Activated CD8-positive, alpha-beta T cell treated with anti-CD3 and anti-CD28 coated beads for 36 hours (primary cell): ENCODE measurements around the gene SLC35A3. TPM values are rescaled to one million over a fixed set of nuclear protein-coding genes. Genes with fewer than 3 reads are reported as not detected.
A peak's percentile ranks its signal among the peaks of the same experiment; 100 is the strongest.

ENCODE experiments used
- ATAC-seq: fragments of 200-7000 bp; cut with Tn5 transposase; one replicate; pipeline ENCODE4 v1.10.0; 2021; ENCODE audit warnings: mild to moderate bottlenecking, moderate library complexity
- CTCF ChIA-PET: fragments of 350-600 bp; sonication (Branson Sonifier 250); formaldehyde crosslinking; loops from one replicate; lab custom pipeline; 2021; ENCODE audit warnings: antibody characterized with exemption; lab: Charles Lee
- POLR2A ChIA-PET: fragments of 350-600 bp; sonication (Branson Sonifier 250); formaldehyde crosslinking; loops from one replicate; lab custom pipeline; 2021; ENCODE audit warnings: antibody characterized with exemption; lab: Charles Lee
- DNase-seq: peaks from one replicate; pipeline ENCODE4 v3.0.0-alpha.2; 2020
- H3K27ac Mint-ChIP-seq: one replicate; pipeline ENCODE4 v1.8.0; 2021; ENCODE audit warnings: mild to moderate bottlenecking, mixed read lengths
- H3K27me3 Mint-ChIP-seq: one replicate; pipeline ENCODE4 v1.8.0; 2021; ENCODE audit warnings: mixed read lengths
- H3K36me3 Mint-ChIP-seq: one replicate; pipeline ENCODE4 v1.8.0; 2021; ENCODE audit warnings: low read depth, mixed read lengths
- H3K4me1 Mint-ChIP-seq: one replicate; pipeline ENCODE4 v1.8.0; 2021; ENCODE audit warnings: low read depth, mixed read lengths
- H3K4me3 Mint-ChIP-seq: one replicate; pipeline ENCODE4 v1.8.0; 2021; ENCODE audit warnings: mild to moderate bottlenecking, moderate library complexity, mixed read lengths
- H3K9me3 Mint-ChIP-seq: one replicate; pipeline ENCODE4 v1.8.0; 2021; ENCODE audit warnings: mixed read lengths
- intact Hi-C: fragments of 100-400 bp; cut with micrococcal nuclease; formaldehyde crosslinking; loops from one replicate; pipeline ENCODE4 v1.10.0; 2022
- total RNA-seq, 2 experiments: library from RNA; stranded (reverse); gene quantifications; one replicate each; pipeline ENCODE4 v1.2.3, GENCODE V29; 2021
- TF ChIP-seq, protein P1 (sequence below): fragments of 200-600 bp; IDR thresholded peaks from one replicate; pipeline ENCODE4 v1.8.0; 2022; ENCODE audit warnings: antibody characterized with exemption, mild to moderate bottlenecking

SLC35A3 gene
- total RNA-seq, 2 experiments from 2014 or later = 17.5 to 19.3 TPM

DNA sequence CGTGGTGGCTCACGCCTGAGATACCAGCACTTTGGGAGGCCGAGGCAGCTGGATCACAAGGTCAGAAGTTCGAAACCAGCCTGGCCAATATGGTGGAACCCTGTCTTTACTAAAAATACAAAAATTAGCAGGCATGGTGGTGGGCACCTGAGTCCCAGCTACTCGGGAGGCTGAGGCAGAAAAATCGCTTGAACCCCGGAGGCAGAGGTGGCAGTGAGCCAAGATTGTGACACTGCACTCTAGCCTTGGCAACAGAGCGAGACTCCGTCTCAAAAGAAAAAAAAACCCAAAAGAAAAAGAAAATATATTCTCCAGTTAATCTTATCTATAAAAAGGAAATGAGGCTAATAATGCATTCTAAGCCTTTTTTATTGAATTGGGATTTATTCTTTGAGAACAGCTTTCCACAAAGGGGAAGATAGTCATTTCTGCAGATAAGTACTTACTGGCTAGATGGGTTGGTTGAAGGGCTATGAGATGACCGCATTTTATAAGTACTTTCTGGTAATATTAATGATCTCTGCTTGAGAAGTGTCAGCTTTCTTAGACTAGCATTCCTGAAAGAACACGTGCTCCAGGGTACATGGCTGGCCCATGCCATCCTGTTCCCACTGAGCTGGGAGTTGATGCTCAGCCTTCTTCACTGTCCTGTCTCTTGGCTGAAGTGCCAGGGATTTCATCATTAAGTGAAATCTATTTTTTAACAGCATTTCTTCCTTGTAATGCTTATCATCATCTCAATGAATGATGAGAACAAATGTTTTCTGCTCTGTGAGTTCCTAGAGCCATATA is 105.0 kb downstream of the SLC35A3 start:
- CTCF ChIA-PET = interaction anchor here (0.6 to 1.2 kb wide), 2 partner anchors 8 to 393 kb away, joined by 3 read pairs; no protein-coding TSS in a partner anchor
- TF ChIP-seq, protein P1, sequence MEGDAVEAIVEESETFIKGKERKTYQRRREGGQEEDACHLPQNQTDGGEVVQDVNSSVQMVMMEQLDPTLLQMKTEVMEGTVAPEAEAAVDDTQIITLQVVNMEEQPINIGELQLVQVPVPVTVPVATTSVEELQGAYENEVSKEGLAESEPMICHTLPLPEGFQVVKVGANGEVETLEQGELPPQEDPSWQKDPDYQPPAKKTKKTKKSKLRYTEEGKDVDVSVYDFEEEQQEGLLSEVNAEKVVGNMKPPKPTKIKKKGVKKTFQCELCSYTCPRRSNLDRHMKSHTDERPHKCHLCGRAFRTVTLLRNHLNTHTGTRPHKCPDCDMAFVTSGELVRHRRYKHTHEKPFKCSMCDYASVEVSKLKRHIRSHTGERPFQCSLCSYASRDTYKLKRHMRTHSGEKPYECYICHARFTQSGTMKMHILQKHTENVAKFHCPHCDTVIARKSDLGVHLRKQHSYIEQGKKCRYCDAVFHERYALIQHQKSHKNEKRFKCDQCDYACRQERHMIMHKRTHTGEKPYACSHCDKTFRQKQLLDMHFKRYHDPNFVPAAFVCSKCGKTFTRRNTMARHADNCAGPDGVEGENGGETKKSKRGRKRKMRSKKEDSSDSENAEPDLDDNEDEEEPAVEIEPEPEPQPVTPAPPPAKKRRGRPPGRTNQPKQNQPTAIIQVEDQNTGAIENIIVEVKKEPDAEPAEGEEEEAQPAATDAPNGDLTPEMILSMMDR = no peak
- intact Hi-C loops = no loop called here
- Mint-ChIP-seq H3K4me3 (no peak overlapping the region), H3K4me1 (peaks cover 21% of the 10 kb centered on the region), H3K9me3 (no peaks in the 10 kb centered on the region), H3K27me3 (no peaks in the 10 kb centered on the region), H3K27ac (no peak overlapping the region), H3K36me3 (peaks cover 57% of the 10 kb centered on the region)
- no peak for ATAC-seq
- DNase-seq = no peak
- POLR2A ChIA-PET = interaction anchor here (1.3 to 1.7 kb wide), 2 partner anchors 18 to 37 kb away, joined by 3 to 4 read pairs; a partner anchor contains a TSS

DNA sequence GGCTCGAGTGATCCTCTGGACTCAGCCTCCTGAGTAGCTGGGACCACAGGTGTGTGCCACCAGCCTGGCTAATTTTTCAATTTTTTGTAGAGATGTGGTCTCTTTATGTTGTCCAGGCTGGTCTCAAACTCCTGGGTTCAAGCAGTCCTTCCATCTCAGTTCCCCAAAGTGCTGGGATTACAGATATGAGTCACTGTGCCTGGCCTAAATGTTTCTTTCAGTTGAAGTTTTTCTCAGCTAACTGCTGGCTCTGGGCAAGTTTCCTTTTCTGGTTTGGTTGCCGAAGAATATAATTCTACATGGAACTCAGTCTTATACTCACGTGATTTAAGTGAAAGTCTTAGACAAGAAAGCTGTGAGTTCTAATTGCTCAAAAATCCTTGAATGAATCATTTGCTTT is 106.0 kb downstream of the SLC35A3 start:
- Mint-ChIP-seq H3K9me3 (no peaks in the 10 kb centered on the region), H3K36me3 (peaks cover 48% of the 10 kb centered on the region), H3K4me1 (peaks cover 14% of the 10 kb centered on the region), H3K27me3 (no peaks in the 10 kb centered on the region), H3K27ac (peak overlapping the region; percentile 62), H3K4me3 (no peak overlapping the region)
- TF ChIP-seq, protein P1 = no peak
- intact Hi-C loops = no loop called here
- ChIA-PET POLR2A (interaction anchor here (1.2 to 1.7 kb wide), 2 partner anchors 36 to 38 kb away, joined by 4 read pairs; a partner anchor contains a TSS), CTCF (interaction anchor here (0.6 to 1.1 kb wide), 2 partner anchors 9 to 392 kb away, joined by 3 read pairs; no protein-coding TSS in a partner anchor)
- no peak for DNase-seq
- no peak for ATAC-seq

DNA sequence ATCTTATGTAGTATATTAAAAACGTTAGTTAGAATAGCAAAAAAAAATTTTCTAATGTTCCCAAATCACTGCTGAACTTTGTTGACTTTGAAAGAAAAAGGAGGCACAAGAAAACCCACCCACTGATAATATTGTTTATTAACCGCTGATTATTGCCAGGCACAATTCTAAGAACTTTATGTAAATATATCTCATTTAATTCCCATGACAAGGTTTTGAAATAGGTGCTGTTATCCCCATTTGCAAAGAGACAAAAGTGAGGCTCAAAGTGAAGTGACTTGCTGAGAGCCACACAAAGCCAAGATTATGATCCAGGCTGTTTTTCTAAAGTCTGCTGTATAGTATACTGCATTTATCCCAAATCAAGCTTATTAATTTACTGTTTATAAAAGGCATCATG is 106.5 kb downstream of the SLC35A3 start:
- H3K4me1 Mint-ChIP-seq = peaks cover 13% of the 10 kb centered on the region
- TF ChIP-seq, protein P1 = no peak
- ChIA-PET CTCF (interaction anchor here (1.1 kb wide), 1 partner anchor 9 kb away, joined by 3 read pairs; no protein-coding TSS in a partner anchor), POLR2A (interaction anchor here (1.2 to 1.7 kb wide), 2 partner anchors 37 to 38 kb away, joined by 4 read pairs; a partner anchor contains a TSS)
- no peaks in the 10 kb centered on the region for H3K27me3 Mint-ChIP-seq
- H3K9me3 Mint-ChIP-seq = no peaks in the 10 kb centered on the region
- H3K4me3 Mint-ChIP-seq = no peak overlapping the region
- no peak for DNase-seq
- intact Hi-C loops = no loop called here
- ATAC-seq = no peak
- H3K36me3 Mint-ChIP-seq = peaks cover 45% of the 10 kb centered on the region
- H3K27ac Mint-ChIP-seq = peak overlapping the region; percentile 8

DNA sequence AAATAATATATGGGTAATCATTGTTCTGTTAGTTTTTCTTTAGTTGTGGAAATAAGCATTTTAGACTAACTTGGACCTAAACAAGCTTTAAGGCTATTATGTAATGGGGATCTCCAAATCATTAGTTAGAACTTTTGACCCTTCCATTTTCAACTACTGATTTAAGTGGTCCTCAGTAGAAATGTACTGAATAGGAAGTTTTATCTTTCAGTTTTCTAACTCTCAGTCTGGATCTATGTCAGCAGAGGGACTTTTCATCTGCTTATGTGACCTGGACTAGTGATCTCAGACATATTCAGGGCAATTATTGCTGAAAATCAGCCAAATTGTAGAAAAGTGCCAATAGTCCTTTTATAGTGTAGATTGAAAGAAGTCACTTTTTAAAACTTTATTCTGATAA is 106.9 kb downstream of the SLC35A3 start:
- no peaks in the 10 kb centered on the region for H3K9me3 Mint-ChIP-seq
- H3K27ac Mint-ChIP-seq = peak overlapping the region; percentile 26
- no peak overlapping the region for H3K4me3 Mint-ChIP-seq
- intact Hi-C loops = no loop called here
- H3K27me3 Mint-ChIP-seq = no peaks in the 10 kb centered on the region
- POLR2A ChIA-PET = interaction anchor here (1.2 kb wide), 1 partner anchor 37 kb away, joined by 4 read pairs; no protein-coding TSS in a partner anchor
- ATAC-seq = peak; percentile 45
- no peak for DNase-seq
- CTCF ChIA-PET = interaction anchor here (1.1 kb wide), 1 partner anchor 8 kb away, joined by 3 read pairs; no protein-coding TSS in a partner anchor
- peaks cover 44% of the 10 kb centered on the region for H3K36me3 Mint-ChIP-seq
- TF ChIP-seq, protein P1 = no peak
- H3K4me1 Mint-ChIP-seq = peaks cover 11% of the 10 kb centered on the region

DNA sequence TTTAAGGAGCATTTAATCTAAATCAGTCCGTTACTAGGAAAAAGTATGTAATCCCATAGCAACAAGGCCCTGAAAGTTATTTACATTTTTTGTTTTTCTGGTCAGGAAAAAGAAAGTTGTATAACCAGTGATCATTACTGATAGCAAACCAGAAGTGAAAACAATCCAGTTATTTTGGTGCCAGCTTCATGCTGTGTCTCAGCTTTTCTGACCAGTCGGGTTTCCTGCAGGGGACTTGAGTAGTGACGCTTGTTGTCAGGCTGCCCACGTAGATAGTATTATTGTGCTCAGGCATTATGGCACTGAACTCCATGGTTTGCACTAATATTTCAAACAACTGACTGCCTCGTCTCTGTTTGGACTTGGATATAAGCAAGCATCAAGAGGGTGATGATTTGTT is 107.7 kb downstream of the SLC35A3 start:
- no peaks in the 10 kb centered on the region for H3K9me3 Mint-ChIP-seq

More for the DNA sequence above, 107.7 kb downstream of the SLC35A3 start:
- ChIA-PET CTCF (no interaction called here), POLR2A (no interaction called here)
- Mint-ChIP-seq H3K4me3 (no peak overlapping the region), H3K27ac (peak overlapping the region; percentile 28), H3K36me3 (peaks cover 40% of the 10 kb centered on the region), H3K27me3 (no peaks in the 10 kb centered on the region), H3K4me1 (peaks cover 11% of the 10 kb centered on the region)
- TF ChIP-seq, protein P1 = no peak
- intact Hi-C loops = no loop called here
- no peak for DNase-seq
- ATAC-seq = no peak
